ENCODE measurements around the gene SARS1. TPM values are rescaled to one million over a fixed set of nuclear protein-coding genes. Genes with fewer than 3 reads are reported as not detected.

Gene SARS1
- polyA plus RNA-seq, 1 of the 3 experiments (the other 2 are of a cell fraction): 98.3 TPM

GRCh38 chr1:109183058-109183738 is 30.5 kb upstream of the SARS1 start:
- no peak overlapping the region for H3K4me2 ChIP-seq
- no peaks in the 10 kb centered on the region for H3K27me3 ChIP-seq (ENCODE audit: insufficient read depth)
- TF ChIP-seq SIN3A (IDR thresholded peaks at IDR 0.05; ENCODE audit: borderline replicate concordance, low read depth, low read length): no peak
- TF ChIP-seq GATA2 (CRISPR knock-in tag; IDR thresholded peaks at IDR 0.05): no peak
- TF ChIP-seq RXRA (IDR thresholded peaks at IDR 0.05; ENCODE audit: borderline replicate concordance, low read depth): no peak
- TF ChIP-seq TCF12 (IDR thresholded peaks at IDR 0.05): no peak
- TF ChIP-seq MEF2A (IDR thresholded peaks at IDR 0.05; ENCODE audit: borderline replicate concordance, low read depth): no peak
- no peak for TF ChIP-seq FOXJ3 (CRISPR knock-in tag; IDR thresholded peaks at IDR 0.05)
- no peak for TF ChIP-seq FOXM1 (IDR thresholded peaks at IDR 0.05; ENCODE audit: low read depth)
- no peak for TF ChIP-seq REST (IDR thresholded peaks at IDR 0.05; ENCODE audit: low read depth, low read length)
- TF ChIP-seq RAD21 (IDR thresholded peaks at IDR 0.05; ENCODE audit: low read length): no peak
- no peak for TF ChIP-seq MAX (IDR thresholded peaks at IDR 0.05; ENCODE audit: low read depth)
- no peak for TF ChIP-seq POLR2AphosphoS5 (IDR thresholded peaks at IDR 0.05; ENCODE audit: low read depth, low read length)
- TF ChIP-seq RCOR1 (IDR thresholded peaks at IDR 0.05; ENCODE audit: low read length): no peak
- no peak for TF ChIP-seq MXI1 (IDR thresholded peaks at IDR 0.05; ENCODE audit: low read depth, low read length)
- no peak for TF ChIP-seq RFX5 (IDR thresholded peaks at IDR 0.05; ENCODE audit: low read length)
- TF ChIP-seq TAF1 (IDR thresholded peaks at IDR 0.05; ENCODE audit: borderline replicate concordance, low read depth, low read length): no peak
- TF ChIP-seq CHD2 (IDR thresholded peaks at IDR 0.05; ENCODE audit: low read length, partially characterized antibody): no peak
- no peak for TF ChIP-seq JUND (IDR thresholded peaks at IDR 0.05)
- no peak for TF ChIP-seq NFIC (IDR thresholded peaks at IDR 0.05; ENCODE audit: borderline replicate concordance)
- no peaks in the 10 kb centered on the region for H4K20me1 ChIP-seq (ENCODE audit: insufficient read depth)
- no peak overlapping the region for H3K27ac ChIP-seq (ENCODE audit: low read depth in 2 of 2, low read length in 1 of 2)
- no peak overlapping the region for H3K9ac ChIP-seq
- H3F3A ChIP-seq (replicated peaks; ENCODE audit: insufficient read depth): no peaks in the 10 kb centered on the region
- H3K9me3 ChIP-seq: no peaks in the 10 kb centered on the region
- no peaks in the 10 kb centered on the region for H3K9me2 ChIP-seq
- ChIA-PET POLR2A (no interaction called here), CTCF (no interaction called here)
- H3K79me2 ChIP-seq (ENCODE audit: insufficient read depth): no peaks in the 10 kb centered on the region
- DNase-seq: no peak
- no peaks in the 10 kb centered on the region for H3K36me3 ChIP-seq (replicated peaks in 1 of 2; ENCODE audit: control insufficient read depth in 1 of 2, insufficient read depth in 2 of 2, low read length in 1 of 2)
- no peak overlapping the region for H2AFZ ChIP-seq (ENCODE audit: low read depth)
- peaks cover 0 to 5% of the 10 kb centered on the region in 2 experiments; a peak in 2 of 4 replicates for H3K4me1 ChIP-seq (ENCODE audit: control insufficient read depth in 1 of 2, insufficient read depth in 2 of 2, low read depth in 1 of 2, low read length in 1 of 2)
- H3K4me3 ChIP-seq (ENCODE audit: low read depth in 2 of 2, low read length in 1 of 2): no peak overlapping the region
- 77% methylated on average over 3 of the region's 3 CpGs for WGBS (ENCODE audit: low lambda C conversion rate)
